ENCODE data around the gene FBLN1.

FBLN1 gene

DNA sequence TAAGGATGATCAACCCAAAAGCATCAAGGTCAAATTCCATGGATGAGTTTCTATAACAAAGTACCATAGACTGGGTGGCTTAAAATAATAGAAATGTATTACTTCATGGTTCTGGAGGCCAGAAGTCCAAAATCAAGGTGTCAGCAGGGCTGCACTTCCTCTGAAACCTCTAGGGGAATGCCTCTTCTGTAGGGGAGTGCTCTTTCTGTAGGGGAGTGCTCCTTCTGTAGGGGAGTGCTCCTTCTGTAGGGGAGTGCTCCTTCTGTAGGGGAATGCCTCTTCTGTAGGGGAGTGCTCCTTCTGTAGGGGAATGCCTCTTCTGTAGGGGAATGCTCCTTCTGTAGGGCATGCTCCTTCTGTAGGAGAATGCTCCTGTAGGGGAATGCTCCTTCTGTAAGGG lies 65.5 kb downstream of the FBLN1 start:
- peaks cover 60% of the 10 kb centered on the region for H3K36me3 Mint-ChIP-seq (ENCODE audit: low read depth)
- peaks cover 37% of the 10 kb centered on the region for H3K9me3 Mint-ChIP-seq
- no peak for TF ChIP-seq CTCF (IDR thresholded peaks at IDR 0.05)
- H3K4me3 Mint-ChIP-seq, result no peak overlapping the region
- DNase-seq, result no peak
- no peak overlapping the region for H3K27ac Mint-ChIP-seq
- H3K27me3 Mint-ChIP-seq (ENCODE audit: low read depth, poor library complexity), result peaks cover 4% of the 10 kb centered on the region
- peaks cover 7% of the 10 kb centered on the region for H3K4me1 Mint-ChIP-seq

- no peak for DNase-seq
- no peak overlapping the region for H3K27ac Mint-ChIP-seq
These were observed 68.4 kb downstream of the FBLN1 start for GRCh38 chr22:45571089-45571488.

GRCh38 chr22:45572444-45572843 lies 69.8 kb downstream of the FBLN1 start:
- no peak overlapping the region for H3K27ac Mint-ChIP-seq
- peaks cover 5% of the 10 kb centered on the region for H3K4me1 Mint-ChIP-seq
- peaks cover 35% of the 10 kb centered on the region for H3K9me3 Mint-ChIP-seq
- TF ChIP-seq CTCF (IDR thresholded peaks at IDR 0.05), result no peak
- H3K27me3 Mint-ChIP-seq (ENCODE audit: low read depth, poor library complexity), result peaks cover 5% of the 10 kb centered on the region
- H3K36me3 Mint-ChIP-seq (ENCODE audit: low read depth), result peaks cover 35% of the 10 kb centered on the region
- DNase-seq, result no peak
- H3K4me3 Mint-ChIP-seq, result no peak overlapping the region

More at GRCh38 chr22:45571089-45571488, 68.4 kb downstream of the FBLN1 start:
- peaks cover 46% of the 10 kb centered on the region for H3K36me3 Mint-ChIP-seq (ENCODE audit: low read depth)
- peaks cover 5% of the 10 kb centered on the region for H3K4me1 Mint-ChIP-seq
- TF ChIP-seq CTCF (IDR thresholded peaks at IDR 0.05), result no peak
- no peak overlapping the region for H3K4me3 Mint-ChIP-seq
- peaks cover 37% of the 10 kb centered on the region for H3K9me3 Mint-ChIP-seq
- peaks cover 3% of the 10 kb centered on the region for H3K27me3 Mint-ChIP-seq (ENCODE audit: low read depth, poor library complexity)

DNA sequence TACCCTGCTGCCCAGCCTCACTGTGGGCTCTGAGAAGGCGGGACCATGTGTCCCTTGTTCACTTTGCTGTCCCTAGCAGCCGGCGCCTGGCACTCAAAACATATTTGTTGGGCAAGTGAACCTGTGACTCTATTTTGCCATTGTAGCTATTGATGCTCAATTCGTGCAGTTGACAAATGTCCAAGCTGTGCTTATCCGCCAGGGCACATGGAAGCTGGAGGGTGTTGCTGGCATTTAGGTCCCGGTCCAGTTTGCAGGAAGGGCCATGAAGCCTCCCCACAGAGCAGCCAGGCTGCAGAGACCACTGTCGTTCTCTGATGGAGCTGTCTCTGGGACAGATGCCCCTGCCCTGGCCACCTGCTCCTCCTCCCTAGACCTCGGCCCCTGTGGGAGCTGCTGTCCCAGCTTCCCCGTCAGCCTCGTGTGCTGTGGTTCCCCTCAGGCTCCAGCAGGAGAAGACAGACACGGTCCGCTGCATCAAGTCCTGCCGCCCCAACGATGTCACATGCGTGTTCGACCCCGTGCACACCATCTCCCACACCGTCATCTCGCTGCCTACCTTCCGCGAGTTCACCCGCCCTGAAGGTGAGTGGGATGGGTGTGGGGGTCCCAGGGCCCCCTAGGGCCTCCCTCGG lies 71.5 kb downstream of the FBLN1 start:
- Mint-ChIP-seq H3K4me1 (peaks cover 5% of the 10 kb centered on the region), H3K9me3 (peaks cover 26% of the 10 kb centered on the region), H3K36me3 (ENCODE audit: low read depth) (peaks cover 22% of the 10 kb centered on the region), H3K27ac (no peak overlapping the region), H3K27me3 (ENCODE audit: low read depth, poor library complexity) (peaks cover 5% of the 10 kb centered on the region), H3K4me3 (no peak overlapping the region)
- no peak for DNase-seq
- no peak for TF ChIP-seq CTCF (IDR thresholded peaks at IDR 0.05)

- H3K27me3 Mint-ChIP-seq (ENCODE audit: low read depth, poor library complexity), result peaks cover 5% of the 10 kb centered on the region
- H3K4me1 Mint-ChIP-seq, result peaks cover 9% of the 10 kb centered on the region
- H3K4me3 Mint-ChIP-seq, result no peak overlapping the region
- H3K27ac Mint-ChIP-seq, result no peak overlapping the region
- peaks cover 16% of the 10 kb centered on the region for H3K9me3 Mint-ChIP-seq
- no peak for DNase-seq
- peaks cover 14% of the 10 kb centered on the region for H3K36me3 Mint-ChIP-seq (ENCODE audit: low read depth)
- no peak for TF ChIP-seq CTCF (IDR thresholded peaks at IDR 0.05)
These were observed 72.5 kb downstream of the FBLN1 start for GRCh38 chr22:45575173-45575572.

DNA sequence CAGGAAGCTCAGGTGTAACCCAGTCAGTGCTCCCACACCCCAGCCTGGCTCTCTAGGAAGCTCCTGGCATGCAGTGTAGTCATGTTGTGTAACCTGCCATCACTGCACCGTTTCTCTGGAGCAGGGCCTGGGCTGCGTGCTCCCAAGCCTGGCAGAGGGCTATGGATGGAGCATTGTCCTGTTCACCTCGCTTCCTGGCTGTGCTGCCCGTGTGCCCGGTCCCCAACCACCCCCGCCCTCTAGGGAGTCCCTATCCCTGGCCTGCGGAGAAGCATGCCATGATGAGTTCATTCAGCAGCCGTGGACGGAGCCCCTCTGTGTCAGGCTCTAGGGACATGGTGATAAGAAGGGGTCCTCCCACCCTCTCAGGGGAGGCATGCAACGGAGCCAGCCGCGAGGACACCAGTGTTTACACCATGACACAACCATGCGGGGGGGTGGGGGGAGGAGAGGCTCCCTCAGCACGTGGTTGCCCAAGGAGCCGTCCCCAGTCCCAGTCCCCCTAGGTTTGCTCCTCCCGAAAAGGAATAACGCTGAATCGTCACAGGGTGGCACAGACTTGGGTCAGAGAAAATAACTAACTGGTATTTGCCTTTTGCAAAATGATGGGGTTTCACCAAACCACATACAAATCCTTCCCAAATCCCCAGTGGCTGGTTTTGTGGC lies 73.1 kb downstream of the FBLN1 start:
- peaks cover 9% of the 10 kb centered on the region for H3K36me3 Mint-ChIP-seq (ENCODE audit: low read depth)
- no peak overlapping the region for H3K4me3 Mint-ChIP-seq
- no peak for DNase-seq
- peaks cover 11% of the 10 kb centered on the region for H3K9me3 Mint-ChIP-seq
- no peak overlapping the region for H3K27ac Mint-ChIP-seq
- no peak for TF ChIP-seq CTCF (IDR thresholded peaks at IDR 0.05)
- peaks cover 9% of the 10 kb centered on the region for H3K4me1 Mint-ChIP-seq
- H3K27me3 Mint-ChIP-seq (ENCODE audit: low read depth, poor library complexity), result peaks cover 5% of the 10 kb centered on the region
